GM21526 (cell line): ENCODE results near the gene TNFRSF18.
"Not testable (repeated sequence)": the region's sequence is repeated elsewhere in the genome, so short reads cannot be mapped to it uniquely, and the experiment has no call there.

Source experiments
- ATAC-seq: cut with Tn5 transposase; IDR thresholded peaks from one replicate; pipeline ENCODE4 v1.9.1; 2021; ENCODE audit warnings: moderate library complexity; ENCODE audit not compliant: unreplicated experiment, low FRiP score

TNFRSF18 gene

GRCh38 chr1:1206376-1206965 lies at the start of gene TNFRSF18:
TSS of gene TNFRSF18 (minus strand) at chr1:1206592. CDS start at chr1:1206571, 21 bp downstream.
- no peak for ATAC-seq

- ATAC-seq: no peak
Measured at GRCh38 chr1:1255611-1256010, 49.2 kb upstream of the TNFRSF18 start.

- ATAC-seq: no peak
Measured at GRCh38 chr1:1255078-1255477, 48.7 kb upstream of the TNFRSF18 start.

GRCh38 chr1:1254667-1254998 lies 48.2 kb upstream of the TNFRSF18 start:
- ATAC-seq: no peak

DNA sequence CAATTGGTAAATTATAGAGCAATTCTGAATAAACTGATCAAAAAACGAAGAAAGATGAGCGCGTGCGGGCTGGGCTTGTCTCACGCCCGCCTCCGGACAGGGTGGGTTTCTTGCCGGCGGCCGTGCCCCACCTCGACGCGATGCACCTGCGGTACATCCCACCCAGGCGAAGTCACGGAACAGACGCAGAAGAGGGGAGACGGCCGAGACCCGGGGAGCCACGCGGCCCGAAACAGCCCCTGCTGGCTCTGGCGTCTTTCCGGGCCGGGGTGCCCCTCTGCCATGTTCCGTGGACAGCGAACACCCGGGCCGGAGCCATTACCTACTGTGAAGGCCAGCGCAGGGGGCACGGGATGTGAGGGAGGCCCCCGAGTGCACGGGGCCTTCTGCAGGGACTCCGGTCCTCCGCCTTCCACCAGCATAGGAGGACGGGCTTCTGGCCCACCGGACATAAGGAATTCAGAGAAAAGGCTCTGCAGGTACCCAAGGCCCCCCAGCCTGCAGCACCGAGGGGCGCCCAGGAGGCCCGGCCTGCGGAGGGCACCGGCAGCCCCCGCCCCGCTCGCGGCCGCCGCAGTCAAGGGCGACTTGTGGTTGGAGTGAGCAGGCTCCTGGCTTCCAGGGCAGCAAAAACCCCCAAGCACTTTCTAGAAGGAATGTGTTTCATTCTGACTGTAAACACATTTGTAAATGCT lies 47.7 kb upstream of the TNFRSF18 start:
- no peak for ATAC-seq

GRCh38 chr1:1253314-1253713 lies 46.9 kb upstream of the TNFRSF18 start:
- ATAC-seq: no peak

- ATAC-seq: no peak
Measured at GRCh38 chr1:1250786-1251284, 44.4 kb upstream of the TNFRSF18 start.

DNA sequence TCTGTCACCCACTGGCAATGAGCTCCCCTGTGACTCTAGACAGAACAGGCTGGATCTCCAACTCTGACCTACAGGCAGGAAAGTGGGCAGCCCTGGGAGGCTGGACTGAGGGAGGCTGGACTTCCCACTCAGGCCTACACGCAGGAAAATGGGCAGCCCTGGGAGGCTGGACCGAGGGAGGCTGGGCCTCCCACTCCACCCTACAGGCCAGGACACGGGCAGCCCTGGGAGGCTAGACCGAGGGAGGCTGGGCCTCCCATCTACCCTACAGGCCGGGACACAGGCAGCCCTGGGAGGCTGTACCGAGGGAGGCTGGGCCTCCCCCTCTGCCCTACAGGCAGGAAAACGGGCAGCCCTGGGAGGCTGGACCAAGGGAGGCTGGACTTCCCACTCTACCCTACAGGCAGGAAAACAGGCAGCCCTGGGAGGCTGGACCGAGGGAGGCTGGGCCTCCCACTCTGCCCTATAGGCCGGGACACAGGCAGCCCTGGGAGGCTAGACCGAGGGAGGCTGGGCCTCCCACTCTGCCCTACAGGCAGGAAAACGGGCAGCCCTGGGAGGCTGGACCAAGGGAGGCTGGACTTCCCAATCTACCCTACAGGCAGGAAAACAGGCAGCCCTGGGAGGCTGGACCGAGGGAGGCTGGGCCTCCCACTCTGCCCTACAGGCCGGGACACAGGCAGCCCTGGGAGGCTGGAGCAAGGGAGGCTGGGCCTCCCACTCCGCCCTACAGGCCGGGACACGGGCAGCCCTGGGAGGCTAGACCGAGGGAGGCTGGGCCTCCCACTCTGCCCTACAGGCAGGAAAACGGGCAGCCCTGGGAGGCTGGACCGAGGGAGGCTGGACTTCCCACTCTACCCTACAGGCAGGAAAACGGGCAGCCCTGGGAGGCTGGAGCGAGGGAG lies 41.9 kb upstream of the TNFRSF18 start:
- ATAC-seq: not testable (repeated sequence)

GRCh38 chr1:1247341-1247913 lies 41.0 kb upstream of the TNFRSF18 start:
- no peak for ATAC-seq

- ATAC-seq: no peak
Measured at GRCh38 chr1:1246577-1247340, 40.4 kb upstream of the TNFRSF18 start, which contains the start of gene C1QTNF12. TSS of gene C1QTNF12 (minus strand) at chr1:1246722. CDS start at chr1:1246690, 32 bp downstream.

GRCh38 chr1:1245817-1246576 lies 39.6 kb upstream of the TNFRSF18 start:
- no peak for ATAC-seq

- no peak for ATAC-seq
Measured at GRCh38 chr1:1245178-1245816, 38.9 kb upstream of the TNFRSF18 start.

DNA sequence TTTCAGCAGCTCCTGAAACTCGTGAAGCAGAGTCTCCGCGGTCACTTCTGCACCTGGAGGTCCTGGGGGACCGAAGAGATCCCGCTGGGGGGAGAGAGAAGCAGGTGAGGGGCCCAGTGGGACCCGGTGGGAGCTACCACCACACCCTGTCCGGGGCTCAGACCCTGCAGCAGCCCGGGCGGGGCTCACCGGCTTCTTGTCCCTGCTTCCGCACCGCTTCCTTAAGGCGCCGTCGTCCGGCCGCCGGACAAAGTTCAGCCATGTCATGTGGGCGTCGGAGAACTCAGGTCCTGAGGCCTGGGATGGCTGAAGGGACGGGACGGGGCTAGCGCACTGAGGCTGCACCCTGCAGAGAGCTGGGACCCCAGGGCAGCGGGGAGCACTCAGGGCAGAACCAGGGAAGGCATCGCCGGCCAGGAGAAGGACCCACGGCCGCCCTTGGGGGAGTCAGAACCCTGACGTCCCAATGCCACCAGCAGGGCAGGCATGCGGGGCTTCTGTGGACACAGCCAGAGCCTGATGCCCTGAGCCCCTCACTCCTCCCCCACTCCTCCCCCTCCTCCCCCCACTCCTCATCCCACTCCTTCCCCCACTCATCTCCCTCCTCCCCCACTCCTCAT lies 37.9 kb upstream of the TNFRSF18 start:
- no peak for ATAC-seq

GRCh38 chr1:1243807-1244191 lies 37.4 kb upstream of the TNFRSF18 start:
- ATAC-seq: no peak

DNA sequence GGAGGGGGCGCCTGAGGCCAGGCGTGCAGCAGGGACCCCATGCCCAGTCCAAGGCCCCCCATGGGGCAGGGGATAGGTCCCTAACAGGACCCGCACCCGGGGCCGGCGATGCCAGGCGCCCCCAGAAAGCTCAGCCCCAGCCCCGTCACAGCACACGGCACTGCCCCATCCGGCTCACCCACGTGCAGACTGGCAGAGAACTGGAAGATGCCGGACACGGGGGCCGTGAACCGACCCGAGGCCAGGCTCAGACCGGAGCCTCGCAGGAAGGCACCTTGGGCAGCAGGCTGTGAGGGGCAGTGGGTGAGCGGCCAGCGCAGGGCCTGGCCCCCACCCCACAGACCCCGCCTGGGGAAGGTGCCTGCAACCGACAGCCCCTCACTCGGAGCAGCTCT lies 36.9 kb upstream of the TNFRSF18 start:
- ATAC-seq: no peak

GRCh38 chr1:1242461-1243265 lies 36.3 kb upstream of the TNFRSF18 start:
- no peak for ATAC-seq

DNA sequence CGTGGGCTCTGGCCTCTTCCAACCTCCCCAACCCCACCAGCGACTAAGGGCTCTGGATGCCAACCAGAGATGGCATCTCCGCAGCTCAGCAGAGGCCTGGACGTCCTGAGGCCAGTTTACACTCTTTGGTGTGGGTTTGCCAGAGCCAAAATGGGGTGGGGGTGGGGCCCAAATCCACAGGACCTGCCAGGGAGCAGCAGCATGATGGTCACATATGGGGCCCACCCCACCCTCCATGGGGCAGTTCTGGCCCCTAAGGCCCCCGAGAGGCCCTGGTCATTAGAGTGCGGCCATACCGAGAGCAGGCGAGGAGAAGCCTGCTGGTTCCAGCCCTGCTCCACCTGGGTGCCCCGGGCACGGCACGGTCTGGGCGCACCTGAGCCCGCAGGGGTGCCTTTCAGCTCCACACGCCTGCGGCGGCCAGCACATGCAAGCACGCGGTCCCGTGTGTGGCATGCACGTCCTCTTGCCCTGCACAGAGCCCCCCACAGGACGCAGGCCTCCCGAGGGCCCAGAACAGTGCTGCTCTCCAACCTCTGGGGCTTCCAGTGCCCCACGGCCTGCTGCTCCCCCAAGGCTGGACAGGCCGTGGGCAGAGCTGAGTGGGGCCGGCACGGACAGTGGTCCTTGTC lies 35.3 kb upstream of the TNFRSF18 start:
- no peak for ATAC-seq
